GM19438 (cell line): ENCODE measurements around the gene MTM1.

ENCODE experiments used
- ATAC-seq: cut with Tn5 transposase; IDR thresholded peaks from one replicate; pipeline ENCODE4 v1.9.1; 2021; ENCODE audit warnings: low read depth; ENCODE audit not compliant: unreplicated experiment

Gene MTM1

DNA sequence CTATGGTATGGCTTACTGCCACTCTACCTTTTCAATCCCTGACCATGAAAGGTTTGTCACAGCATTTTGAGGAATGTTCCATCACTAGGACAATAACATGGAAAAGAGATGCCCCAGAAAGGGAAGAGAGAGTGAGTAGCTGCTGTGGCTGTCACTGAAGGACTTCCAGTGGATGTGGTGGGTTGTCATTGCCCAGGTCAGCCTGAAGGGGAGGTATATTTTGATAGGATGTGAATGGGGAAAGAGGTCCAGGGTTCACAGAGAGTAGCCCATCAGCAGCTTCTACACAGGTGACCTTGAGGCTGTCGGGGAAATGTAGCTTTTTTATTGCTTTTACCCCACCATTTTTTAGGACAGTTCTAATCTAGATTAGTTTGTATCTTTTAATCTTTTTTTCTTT is 30.8 kb downstream of the MTM1 start:
- no peak for ATAC-seq

DNA sequence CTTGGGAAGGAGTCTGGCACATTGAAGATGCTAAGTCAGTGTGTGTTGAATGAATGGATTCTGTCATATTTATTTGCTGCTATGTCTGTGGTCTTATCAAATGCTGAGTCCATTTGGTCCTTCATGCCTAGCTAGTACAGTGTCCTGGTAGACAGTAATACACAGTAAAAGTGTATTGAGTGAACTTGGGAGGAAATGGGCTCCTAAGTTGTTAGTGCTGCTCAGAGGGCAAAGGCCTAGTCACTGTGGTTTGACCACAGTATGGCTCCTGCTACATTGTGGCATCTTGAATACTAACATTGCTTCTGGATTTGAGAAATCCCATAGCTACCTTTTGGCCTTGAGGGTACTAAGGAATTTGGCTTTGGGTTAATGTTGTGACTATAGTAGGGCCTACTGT is 33.9 kb downstream of the MTM1 start:
- no peak for ATAC-seq

DNA sequence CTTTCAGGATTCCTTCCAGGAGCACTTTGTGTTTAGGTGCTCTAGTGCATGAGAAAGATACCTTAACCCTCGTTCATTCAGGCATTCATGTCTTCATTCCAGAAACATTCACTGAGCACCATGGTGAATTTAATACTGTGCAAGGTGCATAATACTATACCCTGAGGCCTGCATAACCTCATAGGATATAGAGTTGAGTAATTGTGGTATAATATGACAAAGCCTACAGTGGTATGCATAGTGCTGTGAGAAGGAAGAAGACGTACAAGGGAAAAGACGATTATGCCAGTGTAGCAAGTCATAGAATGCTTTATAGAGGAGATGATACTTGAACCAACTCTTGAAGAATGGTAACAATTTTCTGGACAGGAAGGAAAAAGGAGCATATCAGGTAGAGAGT is 34.3 kb downstream of the MTM1 start:
- ATAC-seq, result no peak

DNA sequence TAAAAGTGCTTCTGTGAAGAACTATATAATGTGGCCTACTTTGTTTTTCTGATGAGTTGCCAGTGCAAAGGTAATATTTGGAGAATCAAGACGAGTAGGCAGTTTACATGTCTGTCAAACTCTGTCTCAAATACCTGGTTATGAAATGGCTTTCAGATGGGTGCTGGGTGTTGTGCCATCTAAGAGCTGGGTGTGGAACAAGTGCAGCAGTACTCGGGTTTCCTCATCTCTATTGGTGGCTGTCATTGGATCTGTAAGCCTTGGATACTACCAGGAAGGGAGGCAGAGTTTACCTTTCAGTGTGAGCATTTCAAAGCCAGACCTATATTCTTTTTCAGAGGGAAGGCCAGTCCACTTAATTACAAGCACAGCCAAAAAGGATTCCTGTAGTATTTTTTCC is 37.2 kb downstream of the MTM1 start:
- ATAC-seq, result no peak

DNA sequence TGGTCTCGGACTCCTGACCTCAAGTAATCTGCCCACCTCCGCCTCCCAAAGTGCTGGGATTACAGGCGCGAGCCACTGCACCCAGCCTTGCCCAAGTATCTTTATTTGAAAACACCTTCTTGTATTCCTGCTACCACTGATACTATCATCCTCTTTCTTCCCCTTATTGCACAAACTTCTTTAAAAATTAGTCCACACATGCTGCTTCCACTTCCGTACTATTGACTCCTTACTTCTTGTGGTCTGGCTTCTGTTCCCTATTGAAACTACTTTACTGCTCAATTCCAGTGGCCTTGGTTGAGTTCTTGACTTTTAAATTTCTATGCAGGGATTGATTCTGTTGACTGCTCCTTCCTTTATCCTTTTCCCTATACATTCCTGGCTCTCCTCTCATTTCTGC is 38.8 kb downstream of the MTM1 start:
- ATAC-seq, result no peak

DNA sequence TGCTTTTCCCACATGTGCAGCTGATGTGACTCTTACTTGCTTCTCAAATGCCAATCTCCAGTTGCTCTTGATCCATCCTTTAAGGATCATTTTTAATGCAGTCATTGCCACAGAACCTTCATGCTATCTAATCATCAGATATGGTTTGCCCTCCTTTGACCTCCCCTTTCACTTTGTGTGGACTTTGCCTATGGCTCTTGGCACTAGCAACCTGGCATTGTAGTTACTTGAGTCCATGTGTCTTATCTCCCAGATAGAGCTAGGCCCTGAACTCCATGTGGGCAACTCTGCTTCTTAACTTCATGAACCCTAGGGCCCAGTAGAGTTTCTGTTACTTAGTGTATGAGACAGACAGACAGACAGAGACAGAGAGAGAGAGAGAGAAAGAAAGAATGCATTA is 41.6 kb downstream of the MTM1 start:
- no peak for ATAC-seq

DNA sequence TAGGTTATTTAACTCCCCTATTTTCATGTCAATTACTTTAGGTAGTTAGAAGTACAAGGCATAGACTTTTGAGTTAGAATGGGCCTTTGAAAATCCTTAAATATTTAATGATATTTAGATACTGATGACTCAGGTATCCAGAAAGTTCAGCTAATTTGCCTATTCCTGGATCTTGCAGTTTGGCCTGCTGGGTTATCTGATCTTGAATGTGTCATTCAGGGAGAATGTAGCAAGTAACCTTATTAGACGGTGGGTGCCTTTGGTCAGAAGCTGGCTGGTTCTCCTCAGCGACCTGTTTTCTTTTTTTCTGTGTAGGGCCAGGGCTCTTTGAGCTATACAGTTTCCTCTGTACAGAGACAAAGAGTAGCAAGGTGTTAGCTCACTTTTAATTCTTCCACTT is 42.0 kb downstream of the MTM1 start:
- ATAC-seq, result no peak

DNA sequence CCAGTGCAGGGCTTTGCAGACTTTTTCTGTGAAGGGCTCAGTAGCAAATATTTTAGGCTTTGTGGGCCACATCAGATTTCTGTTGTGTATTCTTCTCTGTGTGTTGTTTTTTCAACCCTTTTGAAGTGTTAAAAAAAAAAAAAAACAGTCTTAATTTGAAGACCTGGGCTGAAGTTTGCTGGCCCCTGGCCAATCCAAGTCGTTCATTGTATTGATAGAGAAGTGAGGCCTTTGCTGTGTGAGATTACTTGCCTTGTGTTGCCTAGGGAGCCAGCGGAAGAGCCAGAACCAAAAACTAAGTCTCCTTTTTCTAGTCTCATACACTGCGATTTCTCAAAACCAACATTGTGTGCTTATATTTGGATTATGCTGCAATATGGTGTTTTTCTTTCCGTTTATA is 46.9 kb downstream of the MTM1 start:
- ATAC-seq, result no peak

DNA sequence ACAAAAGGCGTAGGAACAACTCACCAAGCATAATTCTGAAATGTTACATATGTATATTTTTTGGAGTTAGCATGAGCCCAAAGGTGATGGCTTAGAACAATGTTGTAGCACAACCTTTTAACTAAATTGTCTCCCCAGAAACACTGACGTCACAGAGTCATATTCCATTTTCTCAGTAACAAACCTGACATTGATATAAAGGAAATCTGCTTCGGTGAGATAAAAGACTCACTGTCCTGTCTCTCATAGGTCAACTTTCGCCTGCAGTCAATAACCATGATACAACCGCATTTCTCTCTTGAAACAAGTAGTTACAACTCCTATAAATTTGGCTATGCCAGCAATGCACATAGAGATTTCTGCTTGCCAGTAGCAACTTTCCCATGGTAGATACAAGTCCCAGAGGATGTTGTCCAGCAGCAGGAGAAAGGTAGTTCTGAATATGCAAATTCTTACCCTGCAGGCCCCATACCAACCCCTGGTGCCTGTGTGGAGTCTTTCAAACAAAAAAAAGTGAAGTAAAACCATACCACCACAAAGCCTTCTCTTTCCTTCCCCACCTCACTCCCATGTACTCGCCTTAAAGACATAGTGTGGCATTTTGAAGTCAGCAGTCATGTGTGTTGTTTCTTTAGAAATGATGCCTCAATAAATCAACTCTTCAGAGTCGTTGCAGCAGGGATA is 47.9 kb downstream of the MTM1 start:
- no peak for ATAC-seq

DNA sequence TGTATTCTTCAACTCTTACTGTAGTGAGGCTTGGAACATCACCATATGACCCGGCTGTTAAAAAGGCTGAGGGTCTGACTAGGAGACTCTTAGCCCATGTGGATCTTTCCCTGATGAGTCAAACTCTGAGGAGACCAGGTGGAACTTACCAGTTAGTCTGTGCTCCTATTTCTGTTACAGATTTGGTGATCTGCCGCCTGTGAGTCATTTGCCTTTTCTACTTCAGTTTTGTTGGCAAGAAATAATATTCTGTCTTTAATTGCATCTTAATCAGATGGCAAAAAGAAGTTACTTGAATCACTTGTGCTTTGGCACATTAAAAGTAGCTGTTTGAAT is 48.4 kb downstream of the MTM1 start:
- no peak for ATAC-seq

DNA sequence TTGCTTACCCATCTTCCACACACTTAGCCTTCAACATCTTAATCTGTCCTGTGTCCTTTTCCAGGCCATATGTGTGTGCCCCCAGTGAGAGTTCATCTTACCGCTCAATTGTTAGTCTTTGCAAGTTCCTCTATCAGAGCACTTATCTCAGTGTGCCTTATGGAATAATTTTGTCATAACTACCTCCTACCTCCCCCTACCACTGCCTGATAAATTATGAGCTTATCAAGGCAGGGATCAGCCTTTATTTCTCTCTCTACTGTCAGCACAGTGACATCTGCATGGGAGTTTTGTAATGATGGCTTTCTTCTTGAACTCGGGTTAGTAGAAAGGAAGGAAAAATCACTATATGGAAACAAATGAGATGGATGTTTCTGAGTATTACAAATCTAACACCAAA is 53.2 kb downstream of the MTM1 start:
- no peak for ATAC-seq

DNA sequence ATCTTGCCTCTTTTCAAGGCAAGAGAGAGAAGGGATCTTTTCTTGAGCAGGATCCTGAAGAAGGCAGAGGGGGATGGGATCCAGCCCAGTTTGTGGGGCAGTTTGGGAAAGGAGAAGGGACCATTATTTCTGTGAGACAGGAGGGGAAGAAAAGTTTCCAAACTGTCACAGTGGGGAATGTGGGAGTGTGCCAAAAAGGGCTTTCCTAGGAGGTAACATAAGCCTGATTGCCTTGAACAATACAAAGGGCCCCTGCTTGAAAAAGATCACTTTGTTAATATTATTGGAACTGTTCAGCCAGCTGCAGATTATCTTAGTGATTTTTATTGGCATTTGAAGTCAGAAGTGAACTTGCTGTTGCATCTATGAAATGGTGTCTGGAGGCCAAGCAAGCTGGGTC is 55.2 kb downstream of the MTM1 start:
- ATAC-seq, result no peak

DNA sequence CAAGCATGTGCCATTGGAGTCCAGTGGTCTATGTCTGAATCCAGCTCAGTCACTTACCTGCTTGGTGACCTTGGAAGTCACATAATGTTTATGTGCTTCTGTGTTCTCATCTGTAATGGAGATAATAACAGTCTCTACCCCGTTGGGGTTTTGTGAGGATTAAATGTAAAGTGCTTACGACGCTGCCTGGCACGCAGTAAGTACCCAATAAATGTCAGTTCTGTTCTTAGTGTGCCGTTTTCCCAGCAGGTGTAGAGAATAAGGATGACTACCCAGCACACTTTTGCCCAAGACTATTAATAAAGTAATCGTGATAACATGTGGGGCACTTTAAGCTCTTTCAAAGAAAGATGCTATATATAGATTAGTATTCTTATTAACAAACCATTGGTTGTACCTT is 56.7 kb downstream of the MTM1 start:
- ATAC-seq, result no peak

DNA sequence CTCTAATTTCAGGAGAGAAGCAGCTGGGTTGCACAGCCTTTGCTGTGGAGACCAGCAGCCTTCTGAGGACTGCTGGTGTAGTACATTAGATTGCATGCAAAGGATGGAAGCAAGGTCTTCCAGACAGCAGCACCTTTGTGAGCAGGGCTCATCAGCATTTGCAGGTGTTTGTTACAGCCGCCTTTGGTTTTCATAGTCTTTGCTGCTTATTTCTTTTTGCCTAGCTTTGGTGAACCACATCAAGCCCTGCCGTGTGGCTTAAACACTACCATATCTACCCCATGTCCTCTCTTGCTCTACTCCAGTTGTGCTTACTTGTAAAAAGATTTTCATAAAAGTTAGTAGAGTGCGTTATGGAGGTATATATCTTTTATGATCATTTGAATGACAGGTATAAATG is 57.5 kb downstream of the MTM1 start:
- no peak for ATAC-seq

DNA sequence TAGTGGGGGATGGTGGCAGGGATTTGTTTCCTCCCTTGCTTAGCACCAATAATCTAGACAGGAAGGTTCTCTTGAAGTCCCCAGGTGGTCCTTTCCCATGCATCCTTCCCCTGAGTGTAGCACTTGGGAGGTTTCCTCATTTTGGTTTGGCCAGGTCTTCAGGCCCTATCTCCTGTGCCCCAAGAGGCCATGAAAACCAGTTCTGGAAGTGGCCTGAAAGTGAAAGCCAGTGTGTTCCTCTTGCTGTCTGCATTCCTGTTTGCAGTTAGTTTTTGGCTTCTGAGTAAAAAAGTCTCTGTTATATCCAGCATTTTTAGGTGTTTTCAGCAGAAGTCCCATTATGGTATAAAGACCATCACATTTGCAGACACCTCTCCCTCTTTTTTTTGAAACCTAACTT is 59.5 kb downstream of the MTM1 start:
- ATAC-seq, result no peak

DNA sequence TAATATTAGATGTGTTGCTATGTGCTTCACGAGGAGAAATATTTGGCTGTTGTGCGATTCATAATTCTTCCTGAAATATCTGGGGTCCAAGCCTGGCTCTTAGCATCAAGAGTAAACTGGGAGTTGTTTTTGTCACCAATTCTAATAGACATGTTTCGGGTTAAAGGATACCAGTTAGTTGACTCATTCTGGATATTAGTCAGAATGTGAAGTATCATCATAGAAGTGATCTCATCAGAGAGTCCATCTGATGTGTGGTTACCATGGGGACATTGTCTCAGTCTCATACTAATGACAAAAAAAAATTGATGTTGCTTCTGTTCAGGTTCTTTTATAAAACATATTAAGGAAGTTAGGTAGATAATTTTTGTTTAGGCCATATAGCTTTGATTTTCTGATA is 67.5 kb downstream of the MTM1 start:
- no peak for ATAC-seq

DNA sequence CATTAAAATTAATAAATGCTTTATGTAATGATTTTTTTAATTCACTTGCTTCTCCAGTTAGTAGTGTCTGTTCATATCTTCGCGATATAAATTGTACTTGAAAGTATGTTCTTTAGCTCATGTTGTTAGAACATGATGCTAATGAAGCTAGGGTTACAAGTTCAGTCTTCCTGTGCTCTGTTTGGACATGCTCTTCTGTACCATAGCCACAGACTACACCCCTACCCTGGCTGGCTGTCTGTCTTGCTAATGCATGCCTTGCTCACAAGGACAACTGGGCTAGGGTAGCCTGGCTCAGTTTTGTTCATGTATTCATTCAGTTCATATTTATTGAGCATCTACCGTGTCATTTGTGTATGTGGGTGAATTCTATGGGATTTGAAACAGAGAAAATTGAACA is 74.0 kb downstream of the MTM1 start:
- no peak for ATAC-seq

DNA sequence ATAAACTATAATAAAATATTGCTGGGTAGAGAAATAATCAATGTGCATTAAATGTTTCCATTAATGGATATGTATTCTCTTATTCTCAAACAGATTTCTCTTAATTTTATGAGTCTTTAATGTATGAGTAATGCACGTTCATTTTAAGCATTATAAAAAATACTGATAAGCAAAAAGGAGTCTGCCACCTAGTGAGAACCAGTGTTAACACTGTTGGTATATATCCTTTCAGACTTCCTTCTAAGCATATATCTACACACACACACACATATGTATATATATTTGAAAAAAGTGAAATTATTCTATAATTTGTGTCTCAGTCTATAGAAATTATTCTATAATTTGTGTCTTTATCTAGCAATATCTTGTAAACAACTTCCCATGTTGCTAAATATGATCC is 74.8 kb downstream of the MTM1 start:
- no peak for ATAC-seq

DNA sequence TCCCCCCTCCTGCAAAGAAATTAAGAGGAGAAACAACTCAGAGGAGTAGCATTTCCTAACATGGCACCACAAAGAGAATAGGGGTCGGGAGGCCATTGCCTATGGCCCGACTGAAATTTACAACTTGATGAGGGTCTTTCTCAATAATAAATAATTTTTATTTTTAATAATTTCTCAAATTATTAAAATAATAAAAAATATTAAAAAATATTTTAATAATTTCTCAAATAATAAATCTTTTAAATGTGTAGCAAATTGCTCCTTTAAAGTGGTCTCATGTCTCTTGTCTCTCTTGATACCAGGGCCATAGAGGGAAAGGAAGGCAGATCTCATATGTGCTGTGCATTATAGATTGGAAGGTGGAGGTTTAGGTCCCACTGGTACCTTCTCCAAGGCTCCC is 75.5 kb downstream of the MTM1 start:
- no peak for ATAC-seq

DNA sequence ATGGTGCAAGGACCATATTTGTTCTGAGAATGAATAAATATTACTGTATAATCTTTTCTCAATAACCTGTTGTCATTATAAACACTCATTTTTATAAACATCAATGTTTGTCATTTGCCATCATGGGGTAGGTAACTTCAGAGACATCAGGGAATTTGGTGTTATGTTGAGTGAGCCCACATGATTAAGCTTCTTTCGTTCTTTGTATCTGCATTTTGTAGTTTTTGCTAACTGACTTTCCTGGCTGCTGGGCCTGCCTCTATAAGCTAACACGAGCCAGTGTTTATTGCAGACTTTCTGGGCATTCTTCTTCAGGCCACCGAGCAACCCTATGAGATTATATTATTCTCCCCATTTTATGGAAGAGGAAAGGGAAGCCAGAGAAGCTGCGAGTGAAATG is 76.0 kb downstream of the MTM1 start:
- no peak for ATAC-seq

DNA sequence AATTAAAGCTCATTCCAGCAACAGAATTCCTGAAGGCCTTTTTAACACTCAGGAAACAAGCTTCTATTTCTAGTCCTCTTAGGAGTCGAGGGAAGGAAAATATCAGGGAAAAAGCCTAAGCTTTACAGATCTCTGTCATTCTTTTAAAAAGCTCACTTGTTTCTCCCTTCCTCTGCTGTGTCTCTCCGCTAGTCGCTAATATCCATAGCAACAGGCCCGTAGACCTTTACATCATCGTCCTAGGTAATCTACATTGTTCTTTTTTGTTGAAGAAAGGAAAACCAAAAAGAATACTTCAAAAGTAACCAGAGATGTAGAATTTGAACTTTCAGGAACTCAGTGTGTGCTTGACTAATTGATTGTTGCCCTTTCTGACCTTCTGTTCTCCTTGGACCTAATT is 78.9 kb downstream of the MTM1 start:
- no peak for ATAC-seq

DNA sequence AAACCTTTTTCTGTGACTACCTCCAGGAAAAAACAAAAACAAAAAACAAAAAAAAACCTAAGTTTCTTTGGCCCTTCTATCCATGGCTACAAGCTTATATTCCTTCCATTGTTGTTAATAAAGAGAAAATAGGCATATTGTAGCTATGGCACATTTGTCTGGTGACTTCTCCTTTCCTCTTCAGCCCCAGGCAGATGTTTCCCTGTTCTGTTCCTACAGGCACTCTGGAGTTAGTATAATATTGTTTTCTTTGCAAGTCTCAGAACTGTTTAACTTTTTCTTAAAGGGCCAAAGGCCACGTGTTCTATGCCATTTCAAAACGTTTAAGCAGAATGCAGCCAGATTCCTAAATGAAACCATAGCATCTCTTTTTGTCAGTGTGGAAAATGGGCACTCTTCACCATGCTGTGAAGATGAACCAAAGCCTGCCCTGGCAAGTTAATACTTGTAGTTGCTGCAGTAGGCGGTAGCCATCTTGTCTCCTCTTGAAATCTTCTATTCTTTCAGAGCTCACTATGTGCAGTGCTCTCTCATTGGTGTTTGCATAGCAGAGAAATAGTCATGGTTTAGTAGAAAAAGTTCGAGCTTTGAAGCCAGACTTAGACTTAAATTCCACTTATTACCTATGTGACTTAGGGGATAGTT is 80.0 kb downstream of the MTM1 start:
- ATAC-seq, result no peak
